NCI-H1092 treated with DMSO at 0.1 percent for 48 hours (cell line): ENCODE data around the gene RGS19.

Experiments used
- DNase-seq: peaks from one replicate; lab custom pipeline; 2025; lab: John Stamatoyannopoulos, UW

RGS19 gene

DNA sequence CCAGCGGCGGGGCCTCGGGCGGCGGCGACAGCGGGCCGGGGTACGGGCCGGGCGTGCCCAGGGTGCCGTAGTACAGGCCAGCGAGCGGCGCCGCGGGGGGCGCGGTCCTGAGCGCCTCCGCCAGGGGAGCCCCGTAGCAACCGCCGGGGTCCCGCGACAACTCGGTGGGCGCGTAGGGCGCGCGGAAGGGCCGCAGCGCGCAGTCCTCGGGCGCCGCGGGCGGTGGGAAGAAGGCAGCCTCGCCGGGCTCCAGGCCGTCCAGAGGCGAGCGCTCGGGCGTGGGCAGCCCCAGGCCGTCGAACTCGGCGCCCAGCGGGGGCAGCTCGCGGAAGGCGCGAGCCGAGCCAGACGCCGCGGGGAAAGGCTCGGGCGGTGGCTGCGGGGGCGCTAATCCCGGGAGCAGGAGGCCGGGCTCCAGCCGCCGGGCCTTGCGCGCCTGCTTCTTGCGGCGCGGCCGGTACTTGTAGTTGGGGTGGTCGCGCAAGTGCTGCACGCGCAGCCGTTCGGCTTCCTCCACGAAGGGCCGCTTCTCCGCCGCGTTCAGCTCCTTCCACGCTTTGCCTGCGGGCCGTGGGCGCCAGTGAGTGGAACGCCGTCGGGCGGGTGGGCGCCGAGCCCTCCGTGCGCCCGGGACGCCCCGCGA is 30.8 kb downstream of the RGS19 start:
- DNase-seq: no peak

DNA sequence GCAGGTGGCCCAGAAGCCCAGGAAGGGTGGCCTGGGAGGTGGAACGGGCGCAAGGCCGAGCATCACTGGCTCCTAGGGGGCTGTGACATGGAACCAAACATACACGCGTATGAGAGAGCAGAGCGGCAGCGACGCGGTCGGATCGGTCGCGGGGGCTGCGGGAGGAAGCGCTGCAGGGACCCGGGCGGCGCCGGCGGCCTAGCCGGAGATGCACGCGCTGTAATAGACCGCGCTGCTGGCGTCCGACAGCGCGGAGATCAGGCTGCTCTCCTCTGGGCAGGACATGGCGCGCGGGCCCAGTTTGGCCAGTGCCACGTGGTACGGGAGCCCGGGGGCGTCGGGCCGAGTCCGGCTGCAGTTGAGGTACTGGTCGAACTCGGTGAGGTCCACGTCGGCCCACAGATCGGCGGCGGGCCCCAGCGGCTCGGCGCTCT is 31.3 kb downstream of the RGS19 start:
- no peak for DNase-seq

DNA sequence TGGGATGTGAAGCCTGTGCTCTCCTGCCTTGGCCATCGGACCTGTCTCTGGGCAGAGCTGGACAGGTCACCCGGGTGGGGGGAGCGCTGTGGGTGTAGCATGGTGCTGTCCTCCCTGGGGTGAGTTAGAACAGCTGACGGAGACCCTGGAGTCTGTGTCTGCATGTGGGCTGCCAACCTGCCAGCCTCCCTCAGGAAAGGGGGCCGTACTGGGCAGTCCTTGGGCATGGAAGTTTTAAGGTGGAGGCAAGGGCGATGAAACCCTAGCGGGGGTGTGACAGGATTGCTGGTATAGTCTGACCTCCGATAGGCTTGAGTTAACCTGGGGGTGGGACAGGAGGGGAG is 32.3 kb downstream of the RGS19 start:
- no peak for DNase-seq

DNA sequence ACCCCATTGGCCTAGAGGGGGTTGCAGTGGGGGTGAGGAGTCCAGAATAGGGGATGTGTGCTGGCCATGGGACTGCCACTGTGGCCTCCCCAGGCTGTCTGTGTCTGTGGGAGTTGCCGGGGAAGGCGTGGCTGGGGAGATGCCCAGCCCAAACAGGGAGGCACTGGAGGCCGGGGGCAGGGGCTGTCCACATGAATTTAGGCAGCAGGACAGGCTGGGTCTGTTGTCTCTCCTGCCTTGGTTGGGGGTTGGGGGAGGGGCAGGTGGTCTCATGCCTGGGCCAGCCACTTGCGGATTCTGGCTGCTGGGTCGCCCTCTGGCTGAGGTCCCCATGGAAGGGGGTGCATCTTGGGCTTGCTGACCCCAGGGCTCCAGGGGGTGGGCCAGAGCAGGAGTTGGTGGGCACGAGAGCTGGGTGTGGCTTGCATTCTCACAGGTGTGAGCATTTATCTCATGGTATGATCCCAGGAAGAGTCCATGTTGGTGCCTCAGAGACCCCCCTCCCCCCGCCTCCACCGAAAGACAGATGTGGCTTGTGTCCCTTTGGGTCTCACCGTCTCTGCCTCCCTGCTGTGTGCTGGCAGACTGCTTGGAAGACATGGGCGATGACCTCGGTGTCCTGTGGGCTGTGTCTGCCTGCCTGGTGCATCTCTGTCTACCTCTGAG is 33.8 kb downstream of the RGS19 start:
- DNase-seq: no peak

DNA sequence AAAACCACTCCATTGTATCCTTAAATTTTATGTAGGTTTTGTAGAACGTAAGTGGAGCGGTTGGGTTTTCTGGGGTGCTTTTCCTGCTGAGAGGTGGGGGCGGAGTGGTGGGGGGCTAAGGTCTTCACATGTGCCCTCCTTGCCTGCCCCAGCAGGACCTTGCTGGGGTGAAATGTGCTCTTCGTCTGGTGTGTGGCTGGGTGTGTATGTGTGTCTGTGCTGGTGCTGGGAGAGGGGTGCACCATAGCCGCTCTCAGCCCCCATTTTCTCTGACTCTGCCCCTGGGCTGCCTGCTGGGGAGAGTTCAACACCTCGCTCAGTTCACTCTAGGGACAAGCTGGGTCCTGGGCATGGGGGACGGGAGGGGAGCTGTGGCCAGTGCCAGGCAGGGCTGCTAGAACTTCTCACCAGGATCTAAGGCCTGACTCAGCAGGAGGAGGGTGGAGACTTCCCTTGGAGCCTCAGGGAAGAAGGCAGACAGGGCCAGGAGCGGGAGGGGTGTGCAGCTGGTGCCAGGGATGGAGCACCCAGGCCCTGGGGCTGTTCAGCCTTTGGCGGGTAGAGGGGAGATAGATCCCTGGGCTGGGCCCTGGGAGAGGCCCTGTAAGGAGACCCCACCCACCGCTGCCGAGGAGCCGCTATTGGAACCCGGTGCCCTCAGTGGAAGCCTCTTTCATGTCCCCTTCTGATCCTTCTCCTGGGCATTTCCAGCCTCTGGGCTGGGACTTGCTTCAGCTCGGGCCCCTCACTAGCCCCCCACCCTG is 34.7 kb downstream of the RGS19 start:
- DNase-seq: no peak

DNA sequence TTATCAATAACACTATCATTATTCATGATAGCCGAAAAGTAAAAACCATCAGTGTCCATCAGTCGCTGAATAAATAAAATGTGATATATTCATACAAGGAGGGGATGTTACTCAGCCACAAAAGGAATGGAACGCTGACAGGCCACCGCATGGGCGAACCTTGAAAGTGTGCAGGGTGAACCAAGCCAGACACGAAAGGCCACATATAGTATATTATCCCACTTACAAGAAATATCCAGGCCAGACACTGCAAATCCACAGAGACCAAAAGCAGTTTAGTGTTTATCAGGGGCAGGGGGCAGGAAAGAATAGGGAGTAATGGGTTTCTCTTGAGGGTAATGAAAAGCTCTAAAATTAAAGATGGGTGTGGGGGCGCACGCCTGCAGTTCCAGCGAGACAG is 35.5 kb downstream of the RGS19 start:
- no peak for DNase-seq

DNA sequence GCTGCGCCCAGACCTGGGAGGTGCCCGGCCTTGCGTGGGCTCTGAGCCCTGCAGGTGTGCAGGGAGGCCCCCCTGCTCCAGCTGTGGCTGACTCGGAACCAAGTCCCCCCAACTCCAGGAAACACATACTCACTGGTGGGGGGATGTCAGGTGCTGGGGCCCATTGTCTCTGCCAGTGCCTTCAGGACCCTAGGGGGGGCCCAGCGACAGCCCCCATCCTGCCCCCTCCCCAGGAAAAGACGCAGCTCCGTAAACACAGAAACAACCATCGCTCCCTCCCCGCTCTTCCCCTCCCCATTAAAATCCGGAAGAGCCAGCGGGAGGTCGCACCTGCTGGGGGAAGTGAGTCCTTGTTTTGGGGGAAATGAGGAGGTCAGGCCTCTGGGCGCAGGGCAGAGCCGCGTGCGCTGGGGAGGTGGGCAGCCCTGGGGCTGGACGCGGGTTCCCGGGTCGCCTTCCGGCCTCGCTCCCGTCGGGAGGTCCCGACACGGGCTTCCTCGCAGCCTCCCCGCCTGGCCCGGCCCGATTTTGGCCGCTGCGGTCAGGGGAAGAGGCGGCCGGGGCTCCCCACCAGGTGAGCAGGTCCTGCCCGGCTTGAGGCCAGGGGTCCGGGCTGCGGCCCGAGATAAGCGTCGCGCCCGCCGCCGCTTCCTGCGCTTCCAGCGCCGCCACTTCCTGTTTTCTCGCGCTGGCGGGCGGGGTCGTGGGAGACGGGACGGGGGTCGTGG is 37.1 kb downstream of the RGS19 start:
- no peak for DNase-seq

DNA sequence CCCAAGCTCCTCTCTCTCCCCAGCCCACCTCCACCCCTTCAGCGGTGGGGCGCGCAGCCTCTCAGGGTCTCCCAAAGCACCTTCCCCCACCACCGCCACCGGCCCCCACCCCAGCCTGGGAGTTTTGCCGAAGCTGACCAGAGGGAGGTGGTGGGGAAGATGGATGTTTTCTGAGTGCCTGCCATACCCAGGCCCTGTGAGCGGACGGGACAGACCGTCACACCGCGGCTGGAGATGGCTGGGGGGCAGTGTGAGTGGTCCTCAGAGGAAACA is 37.6 kb downstream of the RGS19 start:
- DNase-seq: no peak

DNA sequence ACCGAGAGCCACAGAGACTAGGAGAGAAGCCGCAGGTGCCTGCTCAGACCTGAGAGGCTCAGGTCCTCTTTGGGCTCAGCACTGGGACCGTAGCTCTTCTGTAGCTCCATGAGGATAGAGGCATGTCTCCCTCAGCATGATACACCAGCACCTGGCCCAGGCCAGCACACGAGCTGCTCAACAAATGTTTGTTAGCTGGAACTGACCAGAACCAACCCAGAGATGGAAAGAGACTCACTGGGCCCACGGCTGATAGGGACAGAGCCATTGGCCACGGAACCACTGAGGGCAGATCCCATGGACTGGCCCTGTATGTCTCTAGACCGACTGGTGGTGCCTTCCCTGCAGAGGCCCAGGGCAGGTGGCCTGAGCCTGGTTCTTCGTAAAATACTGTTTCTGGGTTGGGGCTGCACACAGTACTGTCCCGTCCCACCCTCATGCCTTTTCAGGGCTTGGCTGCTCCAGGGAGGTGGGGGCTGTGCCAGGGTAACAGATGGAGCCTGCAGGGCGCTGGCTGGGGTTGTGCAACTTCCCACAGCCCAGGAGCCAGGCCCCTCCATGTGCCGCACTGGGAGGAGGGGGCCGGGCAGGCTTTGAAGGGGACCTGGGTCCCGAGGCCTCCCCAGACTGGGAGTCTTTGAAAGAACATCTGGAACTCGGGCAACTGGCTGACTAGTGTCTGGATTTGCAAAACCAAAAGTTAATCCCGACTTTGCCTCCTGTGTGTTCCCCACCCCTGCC is 38.1 kb downstream of the RGS19 start:
- no peak for DNase-seq

DNA sequence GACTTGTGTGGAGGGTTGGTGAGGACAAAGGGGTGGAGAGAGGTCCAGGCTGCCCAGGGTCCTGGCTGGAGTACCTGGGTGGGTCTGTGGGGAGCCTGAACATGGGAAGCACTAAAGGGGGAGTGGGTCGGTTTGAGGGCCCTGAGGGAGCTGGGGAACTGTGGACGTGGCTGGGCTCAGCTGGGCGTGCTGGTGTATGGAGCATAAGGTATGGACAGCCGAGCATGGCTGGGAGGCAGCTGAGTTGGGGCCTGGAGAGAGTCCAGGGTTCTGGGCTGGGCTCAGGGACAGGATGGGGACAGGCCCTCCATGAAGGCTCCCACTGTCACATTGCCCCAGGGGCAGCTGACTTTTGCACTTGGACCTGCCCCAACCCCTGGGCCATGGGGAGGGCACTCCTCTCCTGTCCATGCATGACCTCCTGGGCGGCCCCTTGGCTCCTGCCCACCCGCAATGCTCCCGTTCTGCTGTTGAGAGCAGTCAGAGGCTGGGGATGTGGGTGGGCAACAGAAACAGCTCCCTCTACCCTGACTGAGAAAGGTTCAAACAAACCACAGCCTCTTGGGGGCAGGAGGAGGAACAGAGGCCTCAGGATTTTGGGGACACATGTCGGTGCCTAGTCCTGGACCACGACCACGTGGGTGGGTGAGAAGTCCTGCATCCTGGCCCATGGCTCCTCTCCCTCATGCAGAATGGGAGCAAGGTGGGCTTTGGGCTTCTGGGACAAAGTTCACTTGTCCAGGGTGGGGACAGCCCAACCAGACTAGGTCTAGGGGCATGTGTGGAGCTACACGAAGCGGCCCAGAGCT is 38.9 kb downstream of the RGS19 start:
- no peak for DNase-seq

DNA sequence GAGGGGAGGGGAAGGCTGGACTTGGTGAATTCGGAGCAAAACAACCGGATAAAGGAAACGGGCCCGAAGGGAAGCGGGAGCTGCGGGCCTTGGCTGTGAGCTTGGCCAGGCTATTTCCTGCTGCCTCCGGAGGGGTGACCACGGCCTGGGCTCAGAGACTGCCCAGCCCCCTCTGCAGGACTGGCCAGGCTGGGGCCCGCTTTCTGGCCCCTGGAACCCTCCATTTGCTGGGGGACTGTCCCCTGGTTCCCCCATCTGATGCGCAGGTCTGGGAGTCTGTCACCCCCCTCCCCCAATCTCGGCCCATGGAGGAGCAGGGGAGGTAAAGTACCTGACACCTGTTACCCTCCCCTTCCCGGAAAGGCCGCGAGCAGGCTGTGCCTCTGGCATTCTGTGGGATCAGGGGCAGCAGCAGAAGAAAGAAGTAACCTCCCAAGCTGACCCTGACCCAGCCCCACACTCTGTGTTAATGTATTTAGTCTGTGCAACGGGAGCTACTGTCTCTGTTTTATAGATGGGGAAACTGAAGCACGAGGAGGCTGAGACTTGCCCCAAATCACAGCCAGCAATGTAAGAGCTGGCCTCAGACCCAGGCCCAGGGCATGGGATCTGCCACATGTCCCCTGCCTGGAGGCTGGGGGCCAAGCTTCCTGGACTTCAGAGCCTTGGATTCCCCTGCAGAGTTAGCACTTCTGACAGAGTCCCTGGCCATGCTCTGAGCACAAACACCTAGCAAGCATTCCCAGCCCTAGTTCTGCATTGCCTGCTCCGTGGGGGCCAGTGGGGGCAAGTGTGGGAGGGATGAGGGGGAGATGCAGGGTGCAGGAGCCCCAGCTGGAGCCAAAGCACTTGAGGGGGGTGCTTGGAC is 39.8 kb downstream of the RGS19 start:
- DNase-seq: no peak

DNA sequence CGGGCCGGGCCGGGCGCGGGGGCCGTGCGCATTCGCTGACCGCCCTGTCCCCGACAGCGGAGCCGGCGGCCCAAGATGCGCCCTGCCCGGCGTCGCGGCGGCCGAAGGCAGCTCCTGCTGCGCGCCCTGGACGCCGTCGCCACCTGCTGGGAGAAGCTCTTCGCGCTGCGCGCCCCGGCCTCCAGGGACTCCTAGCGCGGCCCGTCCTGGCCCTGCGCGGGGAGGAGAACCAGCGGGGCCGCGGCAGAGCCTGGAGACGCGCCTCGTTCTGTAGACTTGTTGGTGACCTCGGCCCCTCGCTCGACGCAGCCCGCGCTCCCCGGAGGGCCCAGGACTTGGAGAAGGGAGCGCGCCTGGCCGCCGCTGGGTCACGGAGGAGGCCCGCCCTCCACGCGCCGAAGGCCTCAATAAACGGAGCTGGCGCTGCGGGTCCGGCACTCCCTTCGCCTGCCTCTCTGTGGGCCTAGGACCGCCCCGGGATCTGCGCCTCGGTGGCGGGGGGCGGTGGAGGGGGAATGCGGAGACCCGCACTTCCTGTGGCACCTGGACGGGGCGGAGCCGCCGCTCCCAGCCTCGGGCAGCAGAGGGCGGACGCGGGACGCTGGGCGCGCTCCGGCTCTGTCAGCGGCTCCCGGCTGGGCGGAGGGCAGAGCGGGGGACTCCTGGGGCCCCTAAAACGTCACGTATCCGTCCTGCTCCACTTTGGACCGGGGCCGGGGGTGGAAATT is 40.6 kb downstream of the RGS19 start:
- peak; percentile 22 for DNase-seq

DNA sequence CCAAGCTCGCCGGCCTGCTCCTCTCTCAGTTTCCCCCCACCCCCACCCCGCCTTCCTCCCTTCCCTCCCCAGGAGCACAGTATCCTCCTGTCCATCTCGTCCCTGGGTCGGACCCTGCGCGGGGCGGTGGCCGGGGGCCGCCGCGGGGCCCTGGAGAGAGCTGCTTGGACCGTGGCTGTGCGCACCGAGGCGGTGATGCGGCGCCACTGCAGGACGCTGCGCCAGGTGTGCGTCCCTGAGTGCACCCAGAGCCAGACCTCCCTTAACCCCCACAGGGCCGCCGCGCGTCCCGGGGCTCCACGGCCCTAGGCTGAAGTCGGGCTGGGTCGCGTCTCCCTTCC is 41.1 kb downstream of the RGS19 start:
- DNase-seq: no peak

DNA sequence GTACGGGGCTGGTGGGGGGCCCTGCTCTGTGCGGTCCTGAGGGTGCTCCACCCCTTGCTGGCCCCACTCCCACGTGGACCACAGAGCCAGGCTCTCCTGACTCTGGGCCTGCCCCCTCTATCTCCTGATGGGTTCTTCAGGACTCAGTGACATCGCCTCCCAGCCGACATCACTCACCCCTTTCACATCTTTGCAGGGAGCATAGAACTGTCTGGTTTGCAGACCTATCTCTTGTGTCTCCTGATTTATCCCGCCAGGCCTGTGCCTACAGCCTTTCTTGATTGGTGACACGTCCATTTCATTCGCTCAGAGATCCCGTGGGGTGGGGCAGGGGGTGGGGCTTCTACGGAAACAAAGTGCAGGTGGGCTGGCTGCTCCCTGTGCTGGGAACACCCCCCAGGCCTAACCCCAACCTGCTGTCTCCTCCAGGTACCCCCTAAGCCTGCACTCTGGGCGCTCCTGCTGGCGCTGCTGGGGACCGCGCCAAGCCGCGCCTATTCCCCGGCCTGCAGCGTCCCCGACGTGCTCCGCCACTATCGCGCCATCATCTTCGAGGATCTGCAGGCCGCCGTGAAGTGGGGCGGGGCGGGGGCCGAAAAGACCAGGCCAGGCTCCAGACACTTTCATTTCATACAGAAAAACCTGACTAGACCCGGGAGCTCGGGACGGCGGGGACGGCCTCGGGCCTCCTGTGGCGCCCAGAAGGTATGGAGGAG is 41.7 kb downstream of the RGS19 start:
- DNase-seq: no peak

DNA sequence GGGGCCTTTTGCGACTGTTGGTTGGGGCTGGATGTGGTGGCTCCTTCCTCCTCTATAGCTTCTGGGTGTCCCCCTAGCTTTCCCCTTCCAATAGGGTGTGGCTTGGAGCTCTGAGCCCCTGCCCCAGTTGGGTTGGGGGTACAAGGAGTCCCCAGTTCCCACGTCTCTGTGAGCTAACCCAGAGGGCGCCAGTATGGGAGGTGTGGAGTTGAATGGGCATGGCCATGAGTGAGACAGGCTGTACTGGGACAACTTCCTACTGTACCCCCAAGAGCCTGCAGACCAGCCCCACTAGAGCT is 42.2 kb downstream of the RGS19 start:
- no peak for DNase-seq

DNA sequence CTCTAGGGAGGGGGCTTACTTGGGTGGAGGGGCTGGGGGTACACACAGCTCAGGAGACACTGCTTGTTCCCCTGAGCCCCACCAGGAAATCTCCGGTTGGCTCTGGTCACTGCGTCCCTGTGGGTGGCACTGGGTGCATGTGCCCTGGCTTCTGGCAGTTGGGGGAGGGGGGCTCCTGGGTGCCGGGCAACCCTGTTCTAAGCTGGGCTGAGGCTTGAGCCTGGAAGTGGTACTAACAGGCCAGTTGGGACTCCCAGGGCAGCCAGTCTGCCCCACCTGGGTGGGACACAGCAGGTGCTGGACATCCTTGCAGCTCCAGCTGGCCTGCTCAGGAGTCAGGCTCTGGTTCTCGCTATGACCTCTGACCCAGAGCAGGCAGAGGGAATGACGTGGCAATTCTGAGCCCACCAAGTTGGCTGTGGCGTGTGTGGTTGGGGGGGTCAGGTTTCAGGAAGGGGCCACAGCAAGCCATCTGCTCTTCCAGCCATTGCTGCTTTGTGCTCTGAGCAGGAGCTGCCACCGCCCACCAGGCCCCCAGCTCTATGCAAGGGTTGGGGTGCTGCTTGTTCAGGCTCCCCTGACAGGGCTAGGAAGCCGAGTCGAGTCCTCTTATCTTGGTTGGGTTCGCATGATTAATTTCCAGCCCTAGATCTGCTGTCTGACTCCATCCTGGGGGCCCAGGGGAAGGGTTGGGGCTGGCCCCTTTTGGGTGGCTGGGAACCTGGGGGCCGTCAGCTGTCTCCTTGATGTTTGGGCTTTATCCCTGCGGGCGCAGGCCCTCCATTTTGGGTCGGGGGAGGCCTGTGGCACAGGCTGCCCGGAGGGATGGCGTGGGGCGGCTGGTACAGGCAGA is 42.7 kb downstream of the RGS19 start:
- DNase-seq: no peak

DNA sequence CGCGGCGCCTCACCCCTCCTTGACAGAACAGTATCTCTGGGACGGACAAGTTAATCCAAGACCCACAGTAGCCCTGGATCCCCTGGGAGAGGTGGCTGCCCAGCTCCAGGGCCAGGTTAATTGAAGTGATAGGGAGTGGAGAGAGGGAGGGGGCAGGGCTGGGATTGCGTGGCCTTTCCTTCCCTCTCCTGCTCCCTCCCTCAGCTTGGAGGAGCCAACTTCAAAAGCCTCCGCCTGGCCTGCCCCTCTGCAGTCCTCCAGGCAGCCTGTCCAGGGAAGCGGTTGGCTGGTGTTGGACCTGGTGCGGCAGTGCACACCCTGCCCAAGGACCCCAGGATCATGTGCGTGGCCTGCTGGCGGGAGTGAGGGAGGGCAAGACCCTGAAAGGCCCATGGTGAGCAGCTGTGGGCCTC is 43.4 kb downstream of the RGS19 start, which contains the start of gene C20orf204:
Gene C20orf204 (plus strand): TSS at position 250 of the 413 bp plus-strand sequence. CDS start 142 bp downstream, at position 392.
- DNase-seq: no peak
